Liver (tissue), 3 donors: ENCODE measurements around the gene AK5.

Experiments used
- ATF3 ChIP-seq: IDR thresholded peaks from 2 replicates; pipeline ENCODE4 v1.6.1; 2016; ENCODE audit warnings: antibody characterized with exemption
- CTCF ChIP-seq: fragments of 150-350 bp; IDR thresholded peaks from 2 replicates; pipeline ENCODE4 v1.5.1; 2017; ENCODE audit warnings: improper control_type of control experiment, low read depth, low read length; ENCODE audit not compliant: missing input control
- EGR1 ChIP-seq, 2 donors: IDR thresholded peaks; 2 replicates each; pipeline ENCODE4 v1.6.1; 2016 to 2018; ENCODE audit warnings: antibody characterized with exemption in 2 of 2, low read depth in 2 of 2
- FOXA1 ChIP-seq: IDR thresholded peaks from 2 replicates; pipeline ENCODE4 v1.6.1; 2016; ENCODE audit warnings: antibody characterized with exemption
- GABPA ChIP-seq, 2 donors: IDR thresholded peaks in 1 of 2; conservative IDR thresholded peaks in 1 of 2; 2 replicates each; pipeline ENCODE4 v1.6.1; 2016; ENCODE audit warnings: antibody characterized with exemption in 2 of 2, mild to moderate bottlenecking in 1 of 2, moderate library complexity in 1 of 2
- HNF4A ChIP-seq, 2 donors: conservative IDR thresholded peaks; 2 replicates each; pipeline ENCODE4 v1.6.1; 2016; ENCODE audit warnings: antibody characterized with exemption in 2 of 2, mild to moderate bottlenecking in 2 of 2
- JUND ChIP-seq, 2 donors: IDR thresholded peaks; 2 replicates each; pipeline ENCODE4 v1.6.1; 2016; ENCODE audit warnings: antibody characterized with exemption in 2 of 2
- MAX ChIP-seq: IDR thresholded peaks from 2 replicates; pipeline ENCODE4 v1.6.1; 2016; ENCODE audit warnings: antibody characterized with exemption
- RAD21 ChIP-seq, 2 donors: IDR thresholded peaks; 2 replicates each; pipeline ENCODE4 v1.6.1; 2016; ENCODE audit warnings: antibody characterized with exemption in 2 of 2, mild to moderate bottlenecking in 2 of 2
- REST ChIP-seq: IDR thresholded peaks from 2 replicates; pipeline ENCODE4 v1.6.1; 2016; ENCODE audit warnings: antibody characterized with exemption, mild to moderate bottlenecking
- RXRA ChIP-seq, 2 donors: IDR thresholded peaks; 2 replicates each; pipeline ENCODE4 v1.6.1; 2017 to 2018; ENCODE audit warnings: antibody characterized with exemption in 2 of 2, mild to moderate bottlenecking in 1 of 2
- TAF1 ChIP-seq: conservative IDR thresholded peaks from 2 replicates; pipeline ENCODE4 v1.6.1; 2016; ENCODE audit warnings: antibody characterized with exemption, mild to moderate bottlenecking
- YY1 ChIP-seq: IDR thresholded peaks from 2 replicates; pipeline ENCODE4 v1.6.1; 2016; ENCODE audit warnings: antibody characterized with exemption, mild to moderate bottlenecking
- donor health status: healthy.
- donor health status: healthy.

GRCh38 chr1:77370161-77370560, 88.3 kb downstream of the AK5 start:
- TF ChIP-seq CTCF (no peak), REST (no peak), ATF3 (no peak), RXRA (IDR thresholded peaks at IDR 0.05) (no peak), TAF1 (no peak), GABPA (IDR thresholded peaks at IDR 0.05 in 1 of 2, conservative IDR thresholded peaks at IDR 0.05 in 1 of 2) (no peak), YY1 (no peak), EGR1 (IDR thresholded peaks at IDR 0.05; ENCODE audit: low read depth in 2 of 2) (no peak), MAX (no peak), JUND (IDR thresholded peaks at IDR 0.05) (no peak), FOXA1 (no peak), RAD21 (IDR thresholded peaks at IDR 0.05) (no peak), HNF4A (conservative IDR thresholded peaks at IDR 0.05) (no peak)
